ENCODE results near the gene NAT10.
"Not testable (repeated sequence)": the region's sequence is repeated elsewhere in the genome, so short reads cannot be mapped to it uniquely, and the experiment has no call there.

The NAT10 gene

DNA sequence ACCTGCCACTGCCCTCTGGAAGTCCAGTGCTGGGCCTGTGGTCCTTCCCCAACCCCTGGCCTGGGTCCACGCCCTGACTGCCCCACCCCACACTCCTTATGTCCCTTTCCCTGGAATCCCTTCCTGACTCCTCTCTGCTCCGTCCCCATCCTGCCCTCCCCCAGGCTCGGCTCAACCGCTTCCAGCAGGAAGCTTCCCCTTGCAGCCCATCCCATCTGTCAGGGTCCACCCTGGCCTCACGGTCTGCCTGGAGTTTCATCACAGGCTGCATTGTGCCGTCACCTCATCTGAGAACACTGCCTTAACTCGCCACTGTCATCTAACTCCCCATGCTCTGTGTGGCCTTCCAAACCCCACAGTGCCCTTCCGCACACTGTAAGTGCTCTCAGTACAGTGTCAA, 64.3 kb downstream of the NAT10 start:
- no peak overlapping the region for H3K4me3 Mint-ChIP-seq
- no peak for DNase-seq
- H3K9me3 Mint-ChIP-seq = no peaks in the 10 kb centered on the region
- no peaks in the 10 kb centered on the region for H3K36me3 Mint-ChIP-seq (ENCODE audit: insufficient read depth)
- no peak overlapping the region for H3K27ac Mint-ChIP-seq
- H3K27me3 Mint-ChIP-seq = peaks cover 7 to 38% of the 10 kb centered on the region in 2 donors
- H3K4me1 Mint-ChIP-seq (ENCODE audit: low read depth in 2 of 2) = peaks cover under 1 to 1% of the 10 kb centered on the region in 2 donors
- no peak for ATAC-seq (replicated peaks)

DNA sequence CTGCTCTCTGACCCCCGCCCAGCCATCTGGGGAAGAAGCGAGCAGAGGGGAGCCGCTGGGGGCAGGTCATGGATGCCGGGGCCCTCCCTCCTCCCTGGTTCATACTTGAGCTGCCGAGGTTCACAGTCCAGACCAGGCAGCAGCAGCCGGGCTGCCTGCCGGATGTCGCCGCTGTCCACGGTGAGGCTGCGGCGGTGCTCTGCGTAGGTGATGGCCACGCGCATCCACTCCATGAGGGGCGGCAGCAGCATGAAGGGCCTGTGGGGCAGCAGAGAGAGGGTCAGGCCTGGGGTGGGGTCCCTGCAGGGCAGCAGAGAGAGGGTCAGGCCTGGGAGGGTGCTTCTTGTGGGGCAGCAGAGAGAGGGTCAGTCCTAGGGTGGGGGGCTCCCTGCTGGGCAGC, 67.6 kb downstream of the NAT10 start:
- no peak for ATAC-seq (replicated peaks)
- peaks cover 7 to 29% of the 10 kb centered on the region in 2 donors for H3K27me3 Mint-ChIP-seq
- H3K27ac Mint-ChIP-seq = no peak overlapping the region
- H3K4me3 Mint-ChIP-seq = no peak overlapping the region
- H3K9me3 Mint-ChIP-seq = no peaks in the 10 kb centered on the region
- no peak for DNase-seq
- peaks cover 3 to 6% of the 10 kb centered on the region in 2 donors for H3K4me1 Mint-ChIP-seq (ENCODE audit: low read depth in 2 of 2)
- H3K36me3 Mint-ChIP-seq (ENCODE audit: insufficient read depth) = peaks cover 2% of the 10 kb centered on the region

DNA sequence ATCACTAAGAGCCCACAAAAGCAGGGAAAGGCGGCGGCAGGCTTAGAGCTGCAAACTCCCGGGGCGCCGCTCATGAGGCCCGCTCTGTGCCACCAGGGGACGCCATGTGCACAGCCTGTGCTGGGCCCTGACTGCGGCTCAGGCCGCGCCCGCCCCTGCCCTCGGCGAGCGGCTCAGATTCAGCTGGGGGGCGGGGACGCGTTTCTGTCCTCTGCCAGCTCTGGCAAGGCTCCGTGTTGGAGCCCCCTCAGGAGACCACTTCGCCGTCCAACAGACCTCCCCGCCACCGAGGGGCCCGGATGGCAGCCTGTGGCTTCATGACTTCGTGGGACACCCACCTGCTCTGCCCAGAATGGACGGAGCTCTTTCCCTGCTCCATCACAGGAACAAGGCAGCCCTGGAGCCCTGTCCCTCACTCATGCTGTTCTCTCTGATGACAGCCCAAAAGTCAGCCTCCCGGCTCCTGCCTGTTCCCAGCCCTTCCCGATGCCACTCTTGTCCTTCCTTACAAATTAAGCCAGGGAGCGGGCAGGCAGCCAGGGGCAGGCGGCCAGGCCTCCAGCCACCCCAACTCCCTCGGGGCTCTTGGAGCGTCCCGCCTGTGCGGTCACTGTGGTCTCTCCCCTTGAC, 69.1 kb downstream of the NAT10 start:
- peaks cover 7 to 27% of the 10 kb centered on the region in 2 donors for H3K27me3 Mint-ChIP-seq
- ATAC-seq (replicated peaks) (peak; percentile 100), DNase-seq (peak; percentile 75 to 79 (median 79))
- no peaks in the 10 kb centered on the region for H3K9me3 Mint-ChIP-seq
- H3K36me3 Mint-ChIP-seq (ENCODE audit: insufficient read depth) = peaks cover 2% of the 10 kb centered on the region
- peaks cover 3 to 6% of the 10 kb centered on the region in 2 donors for H3K4me1 Mint-ChIP-seq (ENCODE audit: low read depth in 2 of 2)
- H3K4me3 Mint-ChIP-seq = peak overlapping the region; percentile 64 to 68
- H3K27ac Mint-ChIP-seq = peak overlapping the region in 1 of 2 donors; percentile 44

DNA sequence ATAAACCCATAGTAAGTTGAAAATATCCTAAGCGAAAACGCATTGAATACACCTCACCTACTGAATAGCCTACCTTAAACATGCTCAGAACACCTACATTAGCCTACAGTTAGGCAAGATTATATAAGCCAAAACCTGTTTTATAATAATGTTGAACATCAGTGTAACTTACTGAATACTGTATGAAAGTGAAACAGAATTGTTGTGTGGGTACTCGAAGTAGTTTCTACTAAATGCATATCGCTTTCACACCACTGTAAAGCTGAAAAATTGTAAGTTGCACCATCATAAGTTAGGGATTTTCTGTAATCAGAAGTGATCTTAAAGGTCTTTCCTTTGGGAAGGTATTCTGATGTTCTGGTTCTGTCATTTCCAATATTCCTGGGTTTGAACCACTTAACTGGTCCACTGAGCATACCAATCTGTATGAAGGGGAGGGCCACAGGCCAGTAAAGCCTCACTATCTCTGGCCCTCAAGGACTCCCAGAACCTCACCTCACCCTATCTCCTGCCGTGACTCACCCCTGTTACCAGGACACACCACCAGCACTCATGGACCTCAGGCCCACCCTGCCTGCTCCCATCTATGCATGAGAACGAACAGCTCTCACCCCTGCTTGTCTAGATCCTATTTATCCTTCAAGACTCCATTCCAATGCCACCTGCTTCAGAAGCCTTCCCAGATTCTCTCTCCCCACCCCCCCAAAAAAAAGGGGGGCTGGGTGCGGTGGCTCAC, 70.0 kb downstream of the NAT10 start:
- Mint-ChIP-seq H3K4me3 (no peak overlapping the region), H3K27ac (no peak overlapping the region), H3K4me1 (ENCODE audit: low read depth in 2 of 2) (peaks cover 3 to 6% of the 10 kb centered on the region in 2 donors), H3K27me3 (peaks cover 7 to 17% of the 10 kb centered on the region in 2 donors), H3K36me3 (ENCODE audit: insufficient read depth) (peaks cover 2% of the 10 kb centered on the region), H3K9me3 (no peaks in the 10 kb centered on the region)
- ATAC-seq (replicated peaks) = no peak
- DNase-seq = no peak

DNA sequence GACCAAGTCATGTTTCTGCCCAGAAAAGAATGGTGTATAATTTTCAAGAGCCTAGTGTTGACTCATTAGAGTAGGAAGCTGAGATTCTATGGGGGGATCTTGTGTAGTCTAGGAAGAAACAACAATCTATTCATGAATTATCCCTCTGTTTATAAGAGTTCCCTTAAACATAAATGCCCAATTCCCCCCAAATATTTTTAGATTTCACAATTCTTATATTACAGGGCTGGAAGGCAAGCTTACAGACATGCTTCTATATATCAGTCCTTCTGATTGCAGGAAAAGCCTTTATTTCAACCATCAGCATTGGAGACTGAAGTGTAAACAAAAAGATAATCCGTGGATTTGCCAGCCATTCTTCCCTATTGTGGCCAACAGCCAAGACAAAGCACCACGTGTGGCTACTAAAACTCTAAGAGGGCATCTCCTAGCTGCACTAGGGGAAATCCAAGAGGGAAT, 71.4 kb downstream of the NAT10 start:
- H3K4me1 Mint-ChIP-seq (ENCODE audit: low read depth in 2 of 2) = peaks cover 3 to 6% of the 10 kb centered on the region in 2 donors
- no peak overlapping the region for H3K27ac Mint-ChIP-seq
- peaks cover 2% of the 10 kb centered on the region for H3K36me3 Mint-ChIP-seq (ENCODE audit: insufficient read depth)
- no peak overlapping the region for H3K4me3 Mint-ChIP-seq
- ATAC-seq (replicated peaks) = no peak
- no peak for DNase-seq
- peaks cover 7 to 11% of the 10 kb centered on the region in 2 donors for H3K27me3 Mint-ChIP-seq
- no peaks in the 10 kb centered on the region for H3K9me3 Mint-ChIP-seq

DNA sequence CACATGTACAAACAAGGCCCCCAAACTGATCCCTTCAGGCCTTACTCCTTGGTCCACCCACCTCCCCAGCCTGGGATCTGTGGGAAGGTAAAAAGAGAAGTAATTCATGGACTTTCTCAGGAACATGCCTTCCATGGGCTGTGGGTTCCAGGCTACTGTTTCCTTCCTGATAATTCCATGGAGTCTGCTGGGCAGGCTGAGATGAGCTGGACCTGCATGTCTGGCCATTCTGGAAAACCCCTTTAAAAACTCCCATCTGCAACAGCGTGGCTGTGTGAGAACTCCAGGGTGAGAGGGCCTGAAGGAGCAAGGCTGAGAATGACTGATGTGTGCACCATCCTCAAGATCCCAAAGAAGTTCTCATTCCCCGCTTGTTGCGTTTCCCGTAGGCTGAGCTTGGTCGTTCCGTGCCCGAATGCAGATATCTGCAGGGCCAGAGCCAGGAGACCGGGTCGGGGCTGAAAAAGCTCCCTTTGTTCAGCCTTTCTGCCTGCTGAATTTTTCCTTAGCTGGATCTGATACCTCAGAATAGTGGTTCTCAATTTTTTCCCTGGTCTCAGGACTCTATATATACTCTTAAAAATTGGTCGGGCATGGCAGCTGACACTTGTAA, 72.9 kb downstream of the NAT10 start:
- H3K4me3 Mint-ChIP-seq = no peak overlapping the region
- ATAC-seq (replicated peaks) = no peak
- H3K9me3 Mint-ChIP-seq = no peaks in the 10 kb centered on the region
- peaks cover 0 to 2% of the 10 kb centered on the region in 2 donors for H3K27me3 Mint-ChIP-seq
- peaks cover 3 to 6% of the 10 kb centered on the region in 2 donors for H3K4me1 Mint-ChIP-seq (ENCODE audit: low read depth in 2 of 2)
- peak overlapping the region in 1 of 2 donors; percentile 11 for H3K27ac Mint-ChIP-seq
- peaks cover 2% of the 10 kb centered on the region for H3K36me3 Mint-ChIP-seq (ENCODE audit: insufficient read depth)
- no peak for DNase-seq

DNA sequence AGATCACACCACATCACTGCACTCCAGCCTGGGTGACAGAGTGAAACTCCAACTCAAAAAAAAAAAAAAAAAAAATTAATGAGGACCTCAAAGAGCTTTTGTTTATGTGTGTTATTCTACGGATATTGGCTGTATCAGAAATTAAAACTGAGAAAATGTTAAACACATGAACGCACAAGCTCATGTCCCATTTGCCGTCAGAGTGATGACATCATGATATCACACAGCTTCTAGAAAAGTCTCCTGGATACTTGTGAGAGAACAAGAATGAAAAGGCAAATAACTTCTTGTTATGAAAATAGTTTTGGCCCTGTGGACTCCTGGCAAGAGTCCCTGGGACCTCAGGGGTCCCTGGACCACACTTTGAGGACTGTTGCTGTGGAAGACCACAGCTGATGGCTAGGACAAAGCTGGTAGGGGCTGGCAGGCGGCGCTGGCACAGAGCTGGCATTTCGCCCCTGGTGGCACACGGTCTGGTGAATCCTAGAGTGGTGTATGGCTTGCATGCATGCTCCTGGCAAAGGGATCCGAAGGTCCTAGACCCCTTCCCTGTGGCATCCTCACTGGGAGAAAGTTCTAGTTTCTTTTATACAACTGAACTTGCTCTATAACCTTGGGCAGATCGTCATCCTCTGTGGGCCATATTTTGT, 73.7 kb downstream of the NAT10 start:
- H3K9me3 Mint-ChIP-seq = no peaks in the 10 kb centered on the region
- H3K4me3 Mint-ChIP-seq = no peak overlapping the region
- H3K4me1 Mint-ChIP-seq (ENCODE audit: low read depth in 2 of 2) = peaks cover 3 to 6% of the 10 kb centered on the region in 2 donors
- no peak for DNase-seq
- H3K27ac Mint-ChIP-seq = no peak overlapping the region
- peaks cover 2% of the 10 kb centered on the region for H3K36me3 Mint-ChIP-seq (ENCODE audit: insufficient read depth)
- H3K27me3 Mint-ChIP-seq = no peaks in the 10 kb centered on the region
- no peak for ATAC-seq (replicated peaks)

DNA sequence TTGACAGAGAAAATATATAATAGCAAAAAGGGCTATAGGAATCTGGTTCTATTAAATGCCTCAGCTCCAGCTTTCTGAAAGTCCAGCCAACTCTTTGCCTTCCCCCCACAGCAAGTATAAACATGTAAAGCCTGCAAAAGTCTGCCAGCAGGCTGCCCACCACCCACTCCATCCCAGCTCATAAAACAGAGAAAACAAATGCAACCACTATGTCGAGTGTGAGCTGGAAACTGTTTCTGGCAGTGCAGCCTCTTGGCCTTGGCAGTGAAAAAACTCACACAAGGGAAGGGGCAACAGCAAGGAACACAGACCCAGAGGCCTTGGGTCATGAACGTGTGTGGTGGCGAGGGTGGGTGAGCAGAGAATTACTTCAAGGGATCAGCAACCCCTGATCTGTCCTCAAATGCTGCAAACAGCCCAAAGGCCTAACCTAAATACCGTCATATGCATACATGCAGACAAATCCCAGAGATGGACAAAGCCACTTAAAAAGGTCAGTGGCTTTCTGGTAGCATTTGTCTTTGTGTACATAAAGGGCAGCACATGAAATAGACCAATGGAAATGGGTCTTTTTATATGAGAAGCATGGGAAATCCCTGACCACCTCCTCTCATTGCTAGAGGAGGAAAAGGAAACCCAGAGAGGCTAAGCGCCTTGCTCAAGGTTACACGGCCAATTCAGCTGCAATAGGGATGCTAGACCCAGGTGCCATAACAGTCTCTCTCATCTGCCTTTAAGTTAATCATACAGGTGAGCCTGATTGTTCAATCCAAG, 74.8 kb downstream of the NAT10 start:
- no peak for ATAC-seq (replicated peaks)
- Mint-ChIP-seq H3K4me3 (no peak overlapping the region), H3K36me3 (ENCODE audit: insufficient read depth) (peaks cover 2% of the 10 kb centered on the region), H3K27ac (no peak overlapping the region), H3K4me1 (ENCODE audit: low read depth in 2 of 2) (peaks cover 0 to 2% of the 10 kb centered on the region in 2 donors), H3K9me3 (no peaks in the 10 kb centered on the region), H3K27me3 (no peaks in the 10 kb centered on the region)
- no peak for DNase-seq

DNA sequence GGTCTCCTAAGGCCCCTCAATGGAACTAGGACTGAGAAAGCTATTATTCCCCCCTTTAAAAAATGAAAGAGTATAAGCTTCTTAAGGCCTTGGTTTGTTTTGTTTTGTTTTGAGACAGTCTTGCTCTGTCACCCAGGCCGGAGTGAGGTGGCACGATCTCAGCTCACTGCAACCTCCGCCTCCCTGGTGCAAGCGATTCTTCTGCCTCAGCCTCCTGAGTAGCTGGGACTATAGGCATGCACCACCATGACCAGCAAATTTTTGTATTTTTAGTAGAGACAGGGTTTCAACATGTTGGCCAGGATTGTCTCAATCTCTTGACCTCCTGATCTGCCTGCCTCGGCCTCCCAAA, 75.4 kb downstream of the NAT10 start:
- not testable (repeated sequence) for H3K27me3 Mint-ChIP-seq; H3K36me3 Mint-ChIP-seq (ENCODE audit: insufficient read depth); DNase-seq

DNA sequence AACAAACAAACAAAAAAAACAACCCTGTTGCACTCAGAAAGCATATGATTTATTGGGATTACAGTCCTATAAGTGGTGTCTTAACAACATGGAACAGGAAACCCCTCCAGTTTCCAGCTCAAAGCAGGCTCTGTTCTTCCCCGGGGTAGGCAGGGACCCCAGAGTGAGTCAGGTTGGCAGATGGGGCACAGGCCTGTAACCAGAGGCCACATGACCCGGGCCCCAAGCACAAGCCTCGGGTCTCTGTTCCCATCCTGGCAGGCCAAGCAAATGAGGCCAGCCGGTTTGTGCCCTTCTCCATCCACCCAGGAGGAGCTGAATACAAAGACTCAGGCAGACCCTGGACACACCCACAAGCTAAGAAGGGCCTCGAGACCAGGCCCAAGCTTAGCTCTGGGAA, 75.8 kb downstream of the NAT10 start:
- ATAC-seq (replicated peaks) (no peak), DNase-seq (no peak)
- Mint-ChIP-seq H3K4me1 (ENCODE audit: low read depth in 2 of 2) (no peaks in the 10 kb centered on the region), H3K36me3 (ENCODE audit: insufficient read depth) (peaks cover 2% of the 10 kb centered on the region), H3K9me3 (no peaks in the 10 kb centered on the region), H3K27ac (no peak overlapping the region), H3K27me3 (no peaks in the 10 kb centered on the region), H3K4me3 (no peak overlapping the region)

More for the DNA sequence above, 75.4 kb downstream of the NAT10 start:
- ATAC-seq (replicated peaks); H3K9me3 Mint-ChIP-seq; H3K4me1 Mint-ChIP-seq (ENCODE audit: low read depth in 2 of 2); H3K4me3 Mint-ChIP-seq; H3K27ac Mint-ChIP-seq: not testable (repeated sequence)

DNA sequence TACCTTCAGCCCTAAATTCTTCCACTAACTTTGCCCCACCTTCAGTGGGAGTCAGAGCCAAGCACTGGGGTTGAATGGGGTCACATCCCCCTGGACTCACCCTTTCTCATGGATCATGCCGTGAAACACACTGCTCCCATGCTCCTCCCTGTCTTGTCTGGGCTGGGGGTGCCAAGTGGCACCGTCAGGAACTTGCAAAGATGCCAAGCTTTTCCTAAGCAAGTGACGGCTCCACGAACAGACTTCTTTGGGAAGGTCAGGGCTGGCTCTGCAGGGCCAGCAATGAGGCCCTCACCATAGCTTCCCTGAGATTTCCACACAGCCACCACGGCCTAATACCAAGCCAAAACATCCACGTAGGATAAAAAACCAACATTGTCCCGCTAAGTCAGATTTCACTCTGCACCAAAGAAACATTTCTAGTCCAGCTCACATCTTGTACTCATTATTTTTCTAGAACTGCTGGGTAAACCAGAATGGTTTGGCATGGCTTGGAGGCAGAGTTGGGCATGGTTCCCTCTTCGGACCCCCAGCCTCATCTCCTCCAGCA, 76.5 kb downstream of the NAT10 start:
- H3K27ac Mint-ChIP-seq = no peak overlapping the region
- no peak for DNase-seq
- no peak overlapping the region for H3K4me3 Mint-ChIP-seq

DNA sequence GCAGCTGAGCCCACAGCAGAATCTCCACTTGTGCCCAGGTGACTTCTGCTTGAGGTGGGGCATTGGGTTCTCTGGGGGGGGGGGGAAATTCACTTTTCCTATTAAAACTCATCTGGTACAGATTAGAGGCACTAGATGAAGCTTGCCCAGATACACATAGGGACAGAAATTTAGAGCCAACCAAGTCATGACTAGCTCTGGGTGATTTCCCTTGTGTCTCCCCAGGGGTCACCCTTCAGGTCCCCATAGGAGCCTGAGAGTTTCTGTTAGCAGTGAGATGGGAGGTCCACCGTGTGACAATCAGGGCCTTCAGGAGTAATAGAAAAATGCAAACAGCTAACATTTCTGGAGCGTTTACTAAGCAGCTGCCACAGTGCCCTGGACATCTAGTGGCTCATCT, 77.0 kb downstream of the NAT10 start:
- DNase-seq (no peak), ATAC-seq (replicated peaks) (no peak)
- H3K4me1 Mint-ChIP-seq (ENCODE audit: low read depth in 2 of 2) = no peaks in the 10 kb centered on the region
- H3K27ac Mint-ChIP-seq = no peak overlapping the region
- no peaks in the 10 kb centered on the region for H3K27me3 Mint-ChIP-seq
- H3K9me3 Mint-ChIP-seq = no peaks in the 10 kb centered on the region
- H3K36me3 Mint-ChIP-seq (ENCODE audit: insufficient read depth) = no peaks in the 10 kb centered on the region
- no peak overlapping the region for H3K4me3 Mint-ChIP-seq

More for the DNA sequence above, 76.5 kb downstream of the NAT10 start:
- ATAC-seq (replicated peaks) = no peak
- Mint-ChIP-seq H3K27me3 (no peaks in the 10 kb centered on the region), H3K36me3 (ENCODE audit: insufficient read depth) (no peaks in the 10 kb centered on the region), H3K4me1 (ENCODE audit: low read depth in 2 of 2) (no peaks in the 10 kb centered on the region), H3K9me3 (no peaks in the 10 kb centered on the region)
